Adrenal gland (tissue), 5 donors: ENCODE data around the gene PRKCZ.

Source experiments
- POLR2A ChIP-seq, 2 donors: fragments of 450-650 bp; IDR thresholded peaks; one replicate each; pipeline ENCODE4 v1.6.1; 2017; ENCODE audit warnings: antibody characterized with exemption in 2 of 2, mild to moderate bottlenecking in 2 of 2, moderate library complexity in 1 of 2
- TF ChIP-seq, protein P1 (sequence below), 6 experiments: fragments of 450-650 bp in 4 of 6; fragments of 200-600 bp in 2 of 6; sonication (generic) in 1 of 6; IDR thresholded peaks; 1 replicate in 5 of 6; 2 replicates in 1 of 6; pipeline versions ENCODE4 v1.5.1 to v1.8.0; 2016 to 2021; ENCODE audit warnings: antibody characterized with exemption in 6 of 6, mild to moderate bottlenecking in 2 of 6, moderate library complexity in 1 of 6
- donor health status: DM: no; HTN: no; CAD: no.

GRCh38 chr1:2070800-2071530, 20.8 kb downstream of the PRKCZ start:
- TF ChIP-seq, protein P1, sequence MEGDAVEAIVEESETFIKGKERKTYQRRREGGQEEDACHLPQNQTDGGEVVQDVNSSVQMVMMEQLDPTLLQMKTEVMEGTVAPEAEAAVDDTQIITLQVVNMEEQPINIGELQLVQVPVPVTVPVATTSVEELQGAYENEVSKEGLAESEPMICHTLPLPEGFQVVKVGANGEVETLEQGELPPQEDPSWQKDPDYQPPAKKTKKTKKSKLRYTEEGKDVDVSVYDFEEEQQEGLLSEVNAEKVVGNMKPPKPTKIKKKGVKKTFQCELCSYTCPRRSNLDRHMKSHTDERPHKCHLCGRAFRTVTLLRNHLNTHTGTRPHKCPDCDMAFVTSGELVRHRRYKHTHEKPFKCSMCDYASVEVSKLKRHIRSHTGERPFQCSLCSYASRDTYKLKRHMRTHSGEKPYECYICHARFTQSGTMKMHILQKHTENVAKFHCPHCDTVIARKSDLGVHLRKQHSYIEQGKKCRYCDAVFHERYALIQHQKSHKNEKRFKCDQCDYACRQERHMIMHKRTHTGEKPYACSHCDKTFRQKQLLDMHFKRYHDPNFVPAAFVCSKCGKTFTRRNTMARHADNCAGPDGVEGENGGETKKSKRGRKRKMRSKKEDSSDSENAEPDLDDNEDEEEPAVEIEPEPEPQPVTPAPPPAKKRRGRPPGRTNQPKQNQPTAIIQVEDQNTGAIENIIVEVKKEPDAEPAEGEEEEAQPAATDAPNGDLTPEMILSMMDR (IDR thresholded peaks at IDR 0.05): no peak
- TF ChIP-seq POLR2A (IDR thresholded peaks at IDR 0.05): no peak
